ENCODE measurements around the gene LPAR2.

DNA sequence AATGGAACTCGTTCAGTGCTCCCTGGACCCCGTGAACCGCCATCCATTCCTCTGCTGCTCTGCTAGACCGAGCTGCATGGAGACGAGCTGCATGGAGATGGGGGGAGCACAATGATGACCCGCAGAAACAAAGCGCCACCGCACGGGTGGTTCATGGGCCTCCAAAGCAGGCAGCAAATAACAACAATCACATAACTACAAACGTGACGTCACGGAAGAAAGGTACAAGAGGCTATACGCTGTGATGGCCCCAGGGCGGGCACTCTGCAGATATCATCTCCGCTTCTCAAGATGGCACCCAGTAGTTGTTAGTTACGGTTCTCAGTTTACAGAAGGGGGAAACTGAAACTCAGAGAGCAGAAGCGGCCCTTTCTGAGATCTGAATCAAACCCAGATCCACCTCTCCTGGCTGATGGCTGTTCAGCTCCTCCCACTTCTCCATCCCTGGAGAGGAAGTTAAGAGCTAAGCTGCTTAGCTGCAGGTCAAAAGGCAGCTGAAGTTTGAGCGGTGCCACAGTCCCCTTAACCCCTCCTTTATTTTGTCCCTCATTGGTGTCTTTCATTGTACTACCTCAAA is 33.7 kb upstream of the LPAR2 start:
- TF ChIP-seq, protein P1, sequence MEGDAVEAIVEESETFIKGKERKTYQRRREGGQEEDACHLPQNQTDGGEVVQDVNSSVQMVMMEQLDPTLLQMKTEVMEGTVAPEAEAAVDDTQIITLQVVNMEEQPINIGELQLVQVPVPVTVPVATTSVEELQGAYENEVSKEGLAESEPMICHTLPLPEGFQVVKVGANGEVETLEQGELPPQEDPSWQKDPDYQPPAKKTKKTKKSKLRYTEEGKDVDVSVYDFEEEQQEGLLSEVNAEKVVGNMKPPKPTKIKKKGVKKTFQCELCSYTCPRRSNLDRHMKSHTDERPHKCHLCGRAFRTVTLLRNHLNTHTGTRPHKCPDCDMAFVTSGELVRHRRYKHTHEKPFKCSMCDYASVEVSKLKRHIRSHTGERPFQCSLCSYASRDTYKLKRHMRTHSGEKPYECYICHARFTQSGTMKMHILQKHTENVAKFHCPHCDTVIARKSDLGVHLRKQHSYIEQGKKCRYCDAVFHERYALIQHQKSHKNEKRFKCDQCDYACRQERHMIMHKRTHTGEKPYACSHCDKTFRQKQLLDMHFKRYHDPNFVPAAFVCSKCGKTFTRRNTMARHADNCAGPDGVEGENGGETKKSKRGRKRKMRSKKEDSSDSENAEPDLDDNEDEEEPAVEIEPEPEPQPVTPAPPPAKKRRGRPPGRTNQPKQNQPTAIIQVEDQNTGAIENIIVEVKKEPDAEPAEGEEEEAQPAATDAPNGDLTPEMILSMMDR (IDR thresholded peaks at IDR 0.05): no peak
- no peak for TF ChIP-seq POLR2A (IDR thresholded peaks at IDR 0.05)

Measured in gastroesophageal sphincter (tissue), 3 donors.